Astrocyte of the spinal cord (primary cell): ENCODE measurements around the gene ZNF654.

ENCODE experiments used
- DNase-seq: peaks from one replicate; pipeline ENCODE4 v3.0.0; 2011; ENCODE audit warnings: low read depth, low spot score
- H3K4me3 ChIP-seq: 2 replicates; pipeline ENCODE4 v1.5.1; 2011; ENCODE audit warnings: low read depth, mild to moderate bottlenecking, low read length, moderate library complexity
- in situ Hi-C: cut with HindIII; loops from 2 replicates; pipeline ENCODE4 v1.10.0; 2017; ENCODE audit warnings: low sequenced_read_pairs
- TF ChIP-seq, protein P1 (sequence below): IDR thresholded peaks from 2 replicates; pipeline ENCODE4 v1.5.1; 2012; ENCODE audit warnings: low read depth, mild to moderate bottlenecking, low read length, inconsistent platforms

Gene ZNF654

DNA sequence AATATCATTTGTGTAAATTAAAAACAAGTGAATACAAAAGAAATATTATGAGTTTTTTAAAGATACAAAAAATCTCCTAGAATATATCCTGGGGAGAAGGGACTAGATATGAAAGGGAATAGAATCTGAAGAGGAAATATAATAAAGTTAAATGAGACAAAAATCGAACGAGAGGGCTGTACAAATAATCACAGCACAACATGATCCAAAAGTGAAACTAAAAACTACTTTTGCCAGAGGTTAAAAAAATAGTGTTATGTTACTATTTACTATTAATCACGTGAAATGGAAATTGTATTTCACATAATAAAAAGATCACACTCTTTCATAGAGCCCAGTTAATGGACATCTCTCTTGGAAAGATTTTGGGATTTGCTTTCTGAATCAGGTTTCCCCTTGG, 28.8 kb upstream of the ZNF654 start:
- no peak overlapping the region for H3K4me3 ChIP-seq
- in situ Hi-C loops, result no loop called here
- no peak for DNase-seq
- TF ChIP-seq, protein P1, sequence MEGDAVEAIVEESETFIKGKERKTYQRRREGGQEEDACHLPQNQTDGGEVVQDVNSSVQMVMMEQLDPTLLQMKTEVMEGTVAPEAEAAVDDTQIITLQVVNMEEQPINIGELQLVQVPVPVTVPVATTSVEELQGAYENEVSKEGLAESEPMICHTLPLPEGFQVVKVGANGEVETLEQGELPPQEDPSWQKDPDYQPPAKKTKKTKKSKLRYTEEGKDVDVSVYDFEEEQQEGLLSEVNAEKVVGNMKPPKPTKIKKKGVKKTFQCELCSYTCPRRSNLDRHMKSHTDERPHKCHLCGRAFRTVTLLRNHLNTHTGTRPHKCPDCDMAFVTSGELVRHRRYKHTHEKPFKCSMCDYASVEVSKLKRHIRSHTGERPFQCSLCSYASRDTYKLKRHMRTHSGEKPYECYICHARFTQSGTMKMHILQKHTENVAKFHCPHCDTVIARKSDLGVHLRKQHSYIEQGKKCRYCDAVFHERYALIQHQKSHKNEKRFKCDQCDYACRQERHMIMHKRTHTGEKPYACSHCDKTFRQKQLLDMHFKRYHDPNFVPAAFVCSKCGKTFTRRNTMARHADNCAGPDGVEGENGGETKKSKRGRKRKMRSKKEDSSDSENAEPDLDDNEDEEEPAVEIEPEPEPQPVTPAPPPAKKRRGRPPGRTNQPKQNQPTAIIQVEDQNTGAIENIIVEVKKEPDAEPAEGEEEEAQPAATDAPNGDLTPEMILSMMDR, result no peak

DNA sequence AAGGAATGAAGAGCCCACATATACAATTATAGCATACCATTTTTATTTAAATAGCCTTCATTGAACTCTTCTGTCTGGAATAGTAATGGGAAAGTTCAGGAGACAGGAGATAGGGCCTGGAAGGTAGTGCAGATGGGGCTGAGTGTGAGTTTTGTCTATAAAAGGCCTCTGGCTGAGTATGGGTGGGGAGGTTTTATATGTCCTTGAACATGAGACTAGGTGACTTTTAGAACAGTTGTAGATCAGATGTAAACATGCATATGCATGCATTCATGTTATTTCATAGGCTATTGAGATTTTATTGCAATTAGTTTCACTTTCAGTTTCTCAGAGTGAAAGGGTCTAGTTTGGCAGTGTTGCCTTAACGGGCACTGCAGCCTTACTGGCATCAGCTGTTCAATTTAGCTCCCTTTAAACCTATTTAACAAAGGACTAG, 27.4 kb upstream of the ZNF654 start:
- H3K4me3 ChIP-seq, result peak overlapping the region; percentile 28
- TF ChIP-seq, protein P1, result no peak
- in situ Hi-C loops, result no loop called here
- DNase-seq, result peak; percentile 63

DNA sequence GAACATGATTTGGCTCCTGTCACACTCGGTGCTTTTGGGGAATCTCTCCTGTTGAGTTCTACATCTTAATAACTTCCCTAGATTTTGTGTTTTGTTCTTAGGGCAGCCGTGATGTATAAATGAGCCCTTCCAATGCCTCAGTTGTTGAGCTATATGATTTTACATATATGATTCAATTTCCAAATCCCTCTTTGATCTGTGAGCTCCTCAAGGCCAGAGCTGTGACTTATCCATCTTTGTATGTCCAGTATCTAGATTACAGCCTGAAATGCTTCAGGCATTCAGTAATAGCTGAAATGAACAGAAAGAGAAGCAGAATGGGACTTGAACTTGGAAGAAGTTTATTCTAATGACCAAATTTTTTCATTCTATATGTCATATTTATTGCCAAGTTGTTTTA, 26.8 kb upstream of the ZNF654 start:
- in situ Hi-C loops, result no loop called here
- peak; percentile 14 for DNase-seq
- peak overlapping the region; percentile 28 for H3K4me3 ChIP-seq

DNA sequence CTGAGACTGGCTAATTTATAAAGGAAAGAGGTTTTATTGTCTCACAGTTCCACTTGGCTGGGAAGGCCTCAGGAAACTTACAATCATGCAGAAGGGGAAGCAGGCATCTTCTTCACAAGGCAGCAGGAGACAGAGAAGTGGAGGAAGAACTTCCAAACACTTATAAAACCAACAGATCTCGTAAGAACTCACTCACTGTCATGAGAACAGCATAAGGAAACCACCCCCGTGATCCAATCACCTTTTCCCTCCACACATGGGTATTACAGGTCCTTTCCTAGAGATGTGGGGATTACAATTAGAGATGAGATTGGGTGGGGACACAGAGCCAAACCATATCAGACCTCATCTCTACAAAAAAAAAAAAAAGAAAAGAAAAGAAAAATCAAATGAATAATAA, 26.0 kb upstream of the ZNF654 start:
- in situ Hi-C loops, result no loop called here
- no peak for DNase-seq
- H3K4me3 ChIP-seq, result no peak overlapping the region
- TF ChIP-seq, protein P1, result no peak

More for the DNA sequence above, 26.8 kb upstream of the ZNF654 start:
- TF ChIP-seq, protein P1, result no peak

DNA sequence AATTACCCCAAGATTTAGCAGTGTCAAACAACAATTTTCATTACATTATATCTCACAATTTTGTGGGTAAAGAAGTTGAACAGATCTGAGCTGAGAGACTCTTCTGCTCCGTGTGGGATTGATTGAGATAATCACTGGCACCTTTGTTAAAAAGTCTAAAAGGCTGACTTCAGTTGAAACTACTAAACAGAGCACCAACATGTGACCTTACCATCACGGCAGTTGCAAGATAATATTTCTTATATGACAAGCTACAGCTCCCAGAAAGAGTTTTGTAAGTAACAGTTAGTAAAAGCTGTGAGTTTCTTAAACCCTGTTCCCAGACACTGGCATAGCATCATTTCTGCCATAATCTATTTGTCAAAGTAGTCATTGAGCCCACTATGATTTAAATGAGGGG, 25.2 kb upstream of the ZNF654 start:
- TF ChIP-seq, protein P1, result no peak
- H3K4me3 ChIP-seq, result no peak overlapping the region
- in situ Hi-C loops, result no loop called here
- DNase-seq, result no peak

DNA sequence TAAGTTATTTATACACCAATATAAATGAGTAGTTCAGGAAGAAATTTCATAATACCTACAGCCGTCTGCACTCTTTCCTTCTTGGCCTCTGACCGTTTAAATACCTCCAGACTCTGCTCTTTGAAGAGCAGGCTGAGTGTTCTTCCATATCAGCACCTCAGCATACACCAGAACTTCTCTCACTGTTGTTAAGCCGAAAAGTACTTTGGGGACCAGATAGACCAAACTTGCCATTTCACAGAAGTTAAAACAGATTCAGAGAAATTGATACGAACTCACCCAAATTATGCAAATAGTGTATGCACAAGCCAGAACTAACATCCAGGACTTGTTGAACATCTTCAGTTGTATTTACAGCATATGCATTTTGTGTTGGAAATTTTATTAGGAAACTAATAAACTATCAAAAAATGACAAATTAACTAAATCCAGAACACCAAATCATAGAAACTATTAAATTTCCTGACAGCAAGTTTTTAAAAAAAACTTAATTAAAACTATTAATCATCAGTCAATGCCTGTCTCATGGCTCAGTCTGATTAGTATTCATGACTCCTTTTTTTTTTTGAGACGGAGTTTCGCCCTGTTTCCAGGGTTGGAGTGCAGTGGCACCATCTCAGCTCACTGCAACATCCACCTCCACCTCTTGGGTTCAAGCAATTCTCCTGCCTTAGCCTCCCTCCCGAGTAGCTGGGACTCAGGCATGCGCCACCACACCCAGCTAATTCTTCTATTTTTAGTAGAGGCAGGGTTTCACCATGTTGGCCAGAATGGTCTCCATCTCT, 24.4 kb upstream of the ZNF654 start:
- H3K4me3 ChIP-seq, result no peak overlapping the region
- in situ Hi-C loops, result no loop called here
- no peak for DNase-seq
- TF ChIP-seq, protein P1, result no peak

DNA sequence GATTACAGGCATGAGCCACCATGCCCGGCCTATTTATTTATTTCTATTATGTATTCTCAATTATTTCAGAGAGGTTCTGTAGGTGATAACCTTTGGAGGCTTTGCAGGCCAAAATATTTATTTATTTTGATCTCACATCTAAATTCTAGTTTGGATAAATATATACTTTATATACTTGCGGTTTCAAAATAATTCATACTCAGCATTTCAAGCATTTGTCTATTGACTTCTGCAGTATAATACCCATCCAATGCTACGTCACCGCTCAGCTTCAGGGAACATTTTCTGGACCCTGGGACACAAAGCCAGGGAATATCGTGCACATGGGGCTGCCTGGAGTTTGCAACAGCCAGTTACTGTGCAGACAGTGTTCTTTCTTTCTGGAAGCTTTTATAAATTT, 22.8 kb upstream of the ZNF654 start:
- DNase-seq, result no peak
- no peak overlapping the region for H3K4me3 ChIP-seq
- TF ChIP-seq, protein P1, result no peak
- in situ Hi-C loops, result no loop called here
